Activated CD4-positive, alpha-beta T cell treated with anti-CD3 and anti-CD28 coated beads, Interleukin-2, amount 10 ng/mL, durations not matched to agents 24 days and 14 days (primary cell): ENCODE data around the gene SPATA17. TPM values are rescaled to one million over a fixed set of nuclear protein-coding genes. Genes with fewer than 3 reads are reported as not detected.
A peak's percentile ranks its signal among the peaks of the same experiment; 100 is the strongest.
"Not testable (repeated sequence)": the region's sequence is repeated elsewhere in the genome, so short reads cannot be mapped to it uniquely, and the experiment has no call there.

Experiments used
- DNase-seq: peaks from one replicate; pipeline ENCODE4 v3.0.0; 2022
- H3K27ac Mint-ChIP-seq: one replicate; pipeline ENCODE4 v1.8.0; 2022; ENCODE audit warnings: mild to moderate bottlenecking, mixed read lengths
- H3K27me3 Mint-ChIP-seq: one replicate; pipeline ENCODE4 v1.8.0; 2022; ENCODE audit warnings: mixed read lengths
- H3K36me3 Mint-ChIP-seq: one replicate; pipeline ENCODE4 v1.8.0; 2022; ENCODE audit warnings: low read depth, mild to moderate bottlenecking, mixed read lengths
- H3K4me1 Mint-ChIP-seq: one replicate; pipeline ENCODE4 v1.8.0; 2021; ENCODE audit warnings: mixed read lengths
- H3K4me3 Mint-ChIP-seq: one replicate; pipeline ENCODE4 v1.8.0; 2022; ENCODE audit warnings: mild to moderate bottlenecking, moderate library complexity, mixed read lengths
- H3K9me3 Mint-ChIP-seq: one replicate; pipeline ENCODE4 v1.8.0; 2021; ENCODE audit warnings: mixed read lengths
- intact Hi-C: fragments of 100-400 bp; cut with micrococcal nuclease; formaldehyde crosslinking; loops from one replicate; pipeline ENCODE4 v1.15.1; 2023
- total RNA-seq: library from RNA; stranded (reverse); gene quantifications from 2 replicates; pipeline ENCODE4 v1.2.3, GENCODE V29; 2022

The SPATA17 gene
- total RNA-seq, result not detected in 2 replicates

- Mint-ChIP-seq H3K27me3 (peaks cover 8% of the 10 kb centered on the region), H3K4me3 (peak within 1 kb of the TSS; percentile 95), H3K4me1 (peaks cover 16% of the 10 kb centered on the region), H3K27ac (peak within 1 kb of the TSS; percentile 99), H3K9me3 (no peaks in the 10 kb centered on the region), H3K36me3 (peaks cover 2% of the 10 kb centered on the region)
- peak; percentile 94 for DNase-seq
- intact Hi-C loops, result loop anchor here (1.0 kb wide), 3 partner anchors 11 to 654 kb away; partner anchors contain the start of gene RRP15
Measured at GRCh38 chr1:217630711-217631591, at the start of gene SPATA17, which contains the start of gene GPATCH2. TSS of gene SPATA17 (plus strand) at chr1:217631344. CDS start at chr1:217631379, 35 bp downstream. TSS of gene GPATCH2 (minus strand) at chr1:217631090. CDS start at chr1:217630971, 119 bp downstream.

- H3K27ac Mint-ChIP-seq, H3K4me3 Mint-ChIP-seq, DNase-seq, H3K9me3 Mint-ChIP-seq, H3K27me3 Mint-ChIP-seq, intact Hi-C loops, H3K4me1 Mint-ChIP-seq, H3K36me3 Mint-ChIP-seq: not testable (repeated sequence)
Measured at GRCh38 chr1:217584286-217584811, 46.8 kb upstream of the SPATA17 start.

- Mint-ChIP-seq H3K27ac (no peak overlapping the region), H3K36me3 (no peaks in the 10 kb centered on the region)
Measured at GRCh38 chr1:217585577-217585976, 45.6 kb upstream of the SPATA17 start.

GRCh38 chr1:217586586-217586985 lies 44.6 kb upstream of the SPATA17 start:
- DNase-seq, result no peak
- intact Hi-C loops, result no loop called here
- H3K27ac Mint-ChIP-seq, result no peak overlapping the region
- no peaks in the 10 kb centered on the region for H3K4me1 Mint-ChIP-seq
- no peak overlapping the region for H3K4me3 Mint-ChIP-seq
- no peaks in the 10 kb centered on the region for H3K9me3 Mint-ChIP-seq
- no peaks in the 10 kb centered on the region for H3K27me3 Mint-ChIP-seq
- no peaks in the 10 kb centered on the region for H3K36me3 Mint-ChIP-seq

More at GRCh38 chr1:217585577-217585976, 45.6 kb upstream of the SPATA17 start:
- no peak for DNase-seq
- no peaks in the 10 kb centered on the region for H3K4me1 Mint-ChIP-seq
- intact Hi-C loops, result no loop called here
- no peaks in the 10 kb centered on the region for H3K27me3 Mint-ChIP-seq
- H3K9me3 Mint-ChIP-seq, result no peaks in the 10 kb centered on the region
- H3K4me3 Mint-ChIP-seq, result no peak overlapping the region

- Mint-ChIP-seq H3K4me3 (no peak overlapping the region), H3K36me3 (no peaks in the 10 kb centered on the region), H3K27ac (no peak overlapping the region), H3K4me1 (no peaks in the 10 kb centered on the region), H3K9me3 (no peaks in the 10 kb centered on the region), H3K27me3 (no peaks in the 10 kb centered on the region)
- intact Hi-C loops, result no loop called here
- DNase-seq, result no peak
Measured at GRCh38 chr1:217590598-217590997, 40.5 kb upstream of the SPATA17 start.

GRCh38 chr1:217599154-217599553 lies 32.0 kb upstream of the SPATA17 start:
- Mint-ChIP-seq H3K9me3 (no peaks in the 10 kb centered on the region), H3K4me3 (no peak overlapping the region), H3K27ac (no peak overlapping the region), H3K27me3 (no peaks in the 10 kb centered on the region), H3K36me3 (peaks cover 5% of the 10 kb centered on the region), H3K4me1 (no peaks in the 10 kb centered on the region)
- intact Hi-C loops, result no loop called here
- DNase-seq, result no peak

GRCh38 chr1:217602380-217602779 lies 28.8 kb upstream of the SPATA17 start:
- no peaks in the 10 kb centered on the region for H3K27me3 Mint-ChIP-seq
- no peak for DNase-seq
- intact Hi-C loops, result no loop called here
- H3K27ac Mint-ChIP-seq, result no peak overlapping the region
- no peaks in the 10 kb centered on the region for H3K4me1 Mint-ChIP-seq
- H3K9me3 Mint-ChIP-seq, result no peaks in the 10 kb centered on the region
- peaks cover 9% of the 10 kb centered on the region for H3K36me3 Mint-ChIP-seq
- H3K4me3 Mint-ChIP-seq, result no peak overlapping the region

GRCh38 chr1:217605390-217605789 lies 25.8 kb upstream of the SPATA17 start:
- DNase-seq, result no peak
- Mint-ChIP-seq H3K4me1 (no peaks in the 10 kb centered on the region), H3K27ac (no peak overlapping the region), H3K36me3 (peaks cover 15% of the 10 kb centered on the region), H3K27me3 (no peaks in the 10 kb centered on the region), H3K4me3 (no peak overlapping the region), H3K9me3 (no peaks in the 10 kb centered on the region)
- intact Hi-C loops, result no loop called here

- H3K36me3 Mint-ChIP-seq, result peaks cover 14% of the 10 kb centered on the region
- H3K4me3 Mint-ChIP-seq, result no peak overlapping the region
- intact Hi-C loops, result no loop called here
- no peaks in the 10 kb centered on the region for H3K27me3 Mint-ChIP-seq
- DNase-seq, result no peak
- no peak overlapping the region for H3K27ac Mint-ChIP-seq
- H3K4me1 Mint-ChIP-seq, result no peaks in the 10 kb centered on the region
- H3K9me3 Mint-ChIP-seq, result no peaks in the 10 kb centered on the region
Measured at GRCh38 chr1:217614200-217614712, 16.9 kb upstream of the SPATA17 start.

- Mint-ChIP-seq H3K4me1 (peaks cover 15% of the 10 kb centered on the region), H3K9me3 (no peaks in the 10 kb centered on the region), H3K27ac (no peak overlapping the region), H3K4me3 (no peak overlapping the region), H3K36me3 (peaks cover 19% of the 10 kb centered on the region), H3K27me3 (no peaks in the 10 kb centered on the region)
- DNase-seq, result no peak
- intact Hi-C loops, result no loop called here
Measured at GRCh38 chr1:217617126-217617525, 14.0 kb upstream of the SPATA17 start.

- Mint-ChIP-seq H3K27ac (no peak overlapping the region), H3K27me3 (no peaks in the 10 kb centered on the region), H3K9me3 (no peaks in the 10 kb centered on the region), H3K4me1 (peaks cover 18% of the 10 kb centered on the region), H3K36me3 (peaks cover 19% of the 10 kb centered on the region), H3K4me3 (no peak overlapping the region)
- DNase-seq, result no peak
- intact Hi-C loops, result loop anchor here (1.0 kb wide), 1 partner anchor 10 kb away; the partner anchor contains the start of genes GPATCH2 and SPATA17
Measured at GRCh38 chr1:217620814-217621213, 10.3 kb upstream of the SPATA17 start.

GRCh38 chr1:217622042-217622441 lies 9.1 kb upstream of the SPATA17 start:
- Mint-ChIP-seq H3K4me1 (peaks cover 19% of the 10 kb centered on the region), H3K4me3 (no peak overlapping the region), H3K27me3 (no peaks in the 10 kb centered on the region), H3K27ac (no peak overlapping the region), H3K9me3 (no peaks in the 10 kb centered on the region), H3K36me3 (peaks cover 19% of the 10 kb centered on the region)
- DNase-seq, result no peak
- intact Hi-C loops, result no loop called here

GRCh38 chr1:217626321-217626720 lies 4.8 kb upstream of the SPATA17 start:
- intact Hi-C loops, result no loop called here
- Mint-ChIP-seq H3K4me1 (peaks cover 24% of the 10 kb centered on the region), H3K27me3 (no peaks in the 10 kb centered on the region), H3K9me3 (no peaks in the 10 kb centered on the region), H3K27ac (no peak overlapping the region), H3K36me3 (peaks cover 5% of the 10 kb centered on the region), H3K4me3 (no peak overlapping the region)
- no peak for DNase-seq

GRCh38 chr1:217627431-217627830 lies 3.7 kb upstream of the SPATA17 start:
- DNase-seq, result no peak
- H3K4me3 Mint-ChIP-seq, result no peak overlapping the region
- no peak overlapping the region for H3K27ac Mint-ChIP-seq
- intact Hi-C loops, result no loop called here
- H3K9me3 Mint-ChIP-seq, result no peaks in the 10 kb centered on the region
- peaks cover 18% of the 10 kb centered on the region for H3K4me1 Mint-ChIP-seq
- H3K36me3 Mint-ChIP-seq, result peaks cover 2% of the 10 kb centered on the region
- no peaks in the 10 kb centered on the region for H3K27me3 Mint-ChIP-seq
